WTC11 (cell line): ENCODE measurements around the gene SAMM50. TPM values are rescaled to one million over a fixed set of nuclear protein-coding genes. Genes with fewer than 3 reads are reported as not detected.

Source experiments
- ATAC-seq: fragments of 200-7000 bp; cut with Tn5 transposase; 2 replicates; pipeline ENCODE4 v1.10.0; 2021; ENCODE audit warnings: mild to moderate bottlenecking, moderate library complexity
- CTCF ChIA-PET: fragments of 300-600 bp; sonication (Branson Sonifier 250); formaldehyde crosslinking; loops from one replicate; lab custom pipeline; 2021; ENCODE audit warnings: antibody characterized with exemption; lab: Charles Lee
- POLR2A ChIA-PET: fragments of 350-600 bp; sonication (Branson Sonifier 250); formaldehyde crosslinking; loops from one replicate; lab custom pipeline; 2021; ENCODE audit warnings: antibody characterized with exemption; lab: Charles Lee
- DNase-seq: peaks from one replicate; pipeline ENCODE4 v3.0.0; 2021; ENCODE audit warnings: low spot score
- H3K27ac Mint-ChIP-seq: 2 replicates; pipeline ENCODE4 v1.8.0; 2021; ENCODE audit warnings: mixed read lengths
- H3K27me3 Mint-ChIP-seq: 2 replicates; pipeline ENCODE4 v1.8.0; 2021; ENCODE audit warnings: low read depth, mild to moderate bottlenecking, moderate library complexity, mixed read lengths
- H3K36me3 Mint-ChIP-seq: 2 replicates; pipeline ENCODE4 v1.8.0; 2021; ENCODE audit warnings: mixed read lengths
- H3K4me1 Mint-ChIP-seq: 2 replicates; pipeline ENCODE4 v1.8.0; 2022; ENCODE audit warnings: mixed read lengths
- H3K4me3 Mint-ChIP-seq: 2 replicates; pipeline ENCODE4 v1.8.0; 2021; ENCODE audit warnings: mild to moderate bottlenecking, moderate library complexity, mixed read lengths
- H3K9me3 Mint-ChIP-seq: 2 replicates; pipeline ENCODE4 v1.8.0; 2021; ENCODE audit warnings: mixed read lengths
- ELF4 ChIP-seq: sonication (generic); formaldehyde crosslinking; IDR thresholded peaks from 2 replicates; pipeline ENCODE4 v1.8.1; 2022; ENCODE audit warnings: low read depth, mild to moderate bottlenecking, moderate library complexity, missing genetic modification reagents
- ESRRA ChIP-seq: sonication (generic); formaldehyde crosslinking; IDR thresholded peaks from 2 replicates; pipeline ENCODE4 v1.8.1; 2022; ENCODE audit warnings: mild to moderate bottlenecking, missing genetic modification reagents, borderline replicate concordance
- IRF1 ChIP-seq: sonication (generic); formaldehyde crosslinking; IDR thresholded peaks from 2 replicates; pipeline ENCODE4 v1.8.0; 2023; ENCODE audit warnings: missing genetic modification reagents
- JAZF1 ChIP-seq: fragments of 250-450 bp; sonication (Bioruptor Pico); IDR thresholded peaks from 2 replicates; pipeline ENCODE4 v1.9.0; 2021; ENCODE audit warnings: moderate library complexity, mild to moderate bottlenecking, inconsistent platforms
- MYBL2 ChIP-seq: sonication (generic); formaldehyde crosslinking; IDR thresholded peaks from 2 replicates; pipeline ENCODE4 v1.8.1; 2023; ENCODE audit warnings: mild to moderate bottlenecking, moderate library complexity, missing genetic modification reagents
- NR2C2 ChIP-seq: sonication (generic); formaldehyde crosslinking; IDR thresholded peaks from 2 replicates; pipeline ENCODE4 v1.8.0; 2022; ENCODE audit warnings: mild to moderate bottlenecking, missing genetic modification reagents
- SOX15 ChIP-seq: fragments of 250-450 bp; sonication (Bioruptor Pico); IDR thresholded peaks from 2 replicates; pipeline ENCODE4 v1.9.0; 2021; ENCODE audit warnings: mild to moderate bottlenecking
- TP53 ChIP-seq: sonication (generic); formaldehyde crosslinking; IDR thresholded peaks from 2 replicates; pipeline ENCODE4 v1.8.1; 2023; ENCODE audit warnings: mild to moderate bottlenecking, missing genetic modification reagents
- ZBTB43 ChIP-seq: sonication (generic); formaldehyde crosslinking; IDR thresholded peaks from 2 replicates; pipeline ENCODE4 v1.8.1; 2023; ENCODE audit warnings: mild to moderate bottlenecking, missing genetic modification reagents
- ZNF396 ChIP-seq: fragments of 250-450 bp; sonication (Bioruptor Pico); IDR thresholded peaks from 2 replicates; pipeline ENCODE4 v1.8.0; 2021; ENCODE audit warnings: mild to moderate bottlenecking, moderate library complexity, borderline replicate concordance
- ZNF416 ChIP-seq: fragments of 250-450 bp; sonication (Bioruptor Pico); IDR thresholded peaks from 2 replicates; pipeline ENCODE4 v1.9.0; 2021; ENCODE audit warnings: mild to moderate bottlenecking, inconsistent platforms
- ZNF512 ChIP-seq: sonication (generic); formaldehyde crosslinking; IDR thresholded peaks from 2 replicates; pipeline ENCODE4 v1.8.1; 2022; ENCODE audit warnings: missing genetic modification reagents, borderline replicate concordance
- ZNF671 ChIP-seq: fragments of 250-450 bp; sonication (Bioruptor Pico); IDR thresholded peaks from 2 replicates; pipeline ENCODE4 v1.8.0; 2021; ENCODE audit warnings: mild to moderate bottlenecking
- total RNA-seq: library from RNA; stranded (reverse); gene quantifications from 3 replicates; pipeline ENCODE4 v1.2.3, GENCODE V29; 2021
- TF ChIP-seq, protein P1 (sequence below): sonication (generic); formaldehyde crosslinking; IDR thresholded peaks from 2 replicates; pipeline ENCODE4 v1.8.1; 2023; ENCODE audit warnings: mild to moderate bottlenecking, missing genetic modification reagents, borderline replicate concordance
- TF ChIP-seq, protein P2 (sequence below): fragments of 250-450 bp; sonication (Bioruptor Pico); IDR thresholded peaks from 2 replicates; pipeline ENCODE4 v1.9.0; 2021; ENCODE audit warnings: mild to moderate bottlenecking, borderline replicate concordance
- TF ChIP-seq, protein P3 (sequence below): fragments of 250-450 bp; sonication (Bioruptor Pico); IDR thresholded peaks from 2 replicates; pipeline ENCODE4 v1.9.0; 2021; ENCODE audit warnings: moderate library complexity, mild to moderate bottlenecking, inconsistent platforms, borderline replicate concordance
- TF ChIP-seq, protein P4 (sequence below): sonication (generic); formaldehyde crosslinking; IDR thresholded peaks from 2 replicates; pipeline ENCODE4 v1.8.0; 2022; ENCODE audit warnings: mild to moderate bottlenecking, missing genetic modification reagents

Gene SAMM50
- total RNA-seq, 1 experiment from 2014 or later, result 72.1 TPM

DNA sequence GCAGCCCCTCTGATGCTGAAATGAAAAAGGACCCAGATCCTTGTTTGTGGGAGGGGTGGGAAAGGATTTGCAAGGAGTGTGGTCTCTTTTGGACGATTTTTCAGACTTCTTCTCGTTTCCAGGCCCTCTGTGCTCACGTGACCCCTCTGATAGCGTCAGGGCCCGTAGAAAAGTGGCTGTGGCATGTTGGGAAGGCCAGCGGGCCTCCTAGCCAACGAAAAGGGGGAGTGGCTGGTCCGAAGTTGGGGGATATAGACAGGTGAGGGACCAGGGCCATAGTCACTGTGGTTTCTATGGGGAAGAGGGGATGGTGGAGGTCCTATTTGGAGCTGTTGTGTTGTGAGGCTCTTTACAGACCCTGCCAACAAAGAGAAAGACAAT is 75.5 kb downstream of the SAMM50 start (continued):
- TF ChIP-seq, protein P1, sequence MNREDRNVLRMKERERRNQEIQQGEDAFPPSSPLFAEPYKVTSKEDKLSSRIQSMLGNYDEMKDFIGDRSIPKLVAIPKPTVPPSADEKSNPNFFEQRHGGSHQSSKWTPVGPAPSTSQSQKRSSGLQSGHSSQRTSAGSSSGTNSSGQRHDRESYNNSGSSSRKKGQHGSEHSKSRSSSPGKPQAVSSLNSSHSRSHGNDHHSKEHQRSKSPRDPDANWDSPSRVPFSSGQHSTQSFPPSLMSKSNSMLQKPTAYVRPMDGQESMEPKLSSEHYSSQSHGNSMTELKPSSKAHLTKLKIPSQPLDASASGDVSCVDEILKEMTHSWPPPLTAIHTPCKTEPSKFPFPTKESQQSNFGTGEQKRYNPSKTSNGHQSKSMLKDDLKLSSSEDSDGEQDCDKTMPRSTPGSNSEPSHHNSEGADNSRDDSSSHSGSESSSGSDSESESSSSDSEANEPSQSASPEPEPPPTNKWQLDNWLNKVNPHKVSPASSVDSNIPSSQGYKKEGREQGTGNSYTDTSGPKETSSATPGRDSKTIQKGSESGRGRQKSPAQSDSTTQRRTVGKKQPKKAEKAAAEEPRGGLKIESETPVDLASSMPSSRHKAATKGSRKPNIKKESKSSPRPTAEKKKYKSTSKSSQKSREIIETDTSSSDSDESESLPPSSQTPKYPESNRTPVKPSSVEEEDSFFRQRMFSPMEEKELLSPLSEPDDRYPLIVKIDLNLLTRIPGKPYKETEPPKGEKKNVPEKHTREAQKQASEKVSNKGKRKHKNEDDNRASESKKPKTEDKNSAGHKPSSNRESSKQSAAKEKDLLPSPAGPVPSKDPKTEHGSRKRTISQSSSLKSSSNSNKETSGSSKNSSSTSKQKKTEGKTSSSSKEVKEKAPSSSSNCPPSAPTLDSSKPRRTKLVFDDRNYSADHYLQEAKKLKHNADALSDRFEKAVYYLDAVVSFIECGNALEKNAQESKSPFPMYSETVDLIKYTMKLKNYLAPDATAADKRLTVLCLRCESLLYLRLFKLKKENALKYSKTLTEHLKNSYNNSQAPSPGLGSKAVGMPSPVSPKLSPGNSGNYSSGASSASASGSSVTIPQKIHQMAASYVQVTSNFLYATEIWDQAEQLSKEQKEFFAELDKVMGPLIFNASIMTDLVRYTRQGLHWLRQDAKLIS, result no peak

DNA sequence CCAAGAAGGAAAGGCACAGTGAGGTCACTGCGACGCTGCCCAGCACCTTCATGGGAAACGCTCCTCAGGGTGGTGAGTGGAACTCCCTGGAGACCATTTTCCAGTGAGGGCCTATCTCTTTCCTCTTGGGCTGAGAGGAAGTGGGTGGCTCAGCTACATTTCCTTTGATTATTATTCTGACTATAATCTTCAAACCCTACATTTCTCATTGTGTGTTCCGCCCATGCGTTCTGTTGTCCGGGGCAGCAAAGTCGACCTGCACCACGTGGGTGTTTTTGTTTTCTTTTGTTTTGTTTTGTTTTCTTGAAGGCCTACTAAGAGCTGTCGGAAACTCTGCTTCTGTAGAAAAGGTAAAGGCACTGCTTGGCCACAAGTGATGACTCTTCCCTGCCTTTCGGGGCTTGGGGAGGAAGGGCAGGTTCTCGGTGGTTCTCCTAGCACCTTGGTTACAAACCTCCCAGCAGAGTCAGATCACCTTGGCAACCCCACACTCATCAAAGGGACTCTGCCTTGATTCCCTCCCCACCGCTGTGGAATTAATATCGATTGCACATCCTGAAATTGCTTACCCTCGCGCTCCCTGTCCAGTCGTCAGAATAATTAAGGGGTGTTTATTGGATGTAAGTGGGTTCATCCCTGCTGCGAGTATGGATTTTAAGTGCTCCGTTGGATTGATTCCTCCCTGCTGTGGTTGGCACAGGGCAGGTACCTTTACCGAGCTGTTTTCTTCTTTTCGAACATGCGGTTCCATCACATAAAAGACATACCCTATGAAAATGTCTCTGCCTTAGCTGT is 76.1 kb downstream of the SAMM50 start:
- no peaks in the 10 kb centered on the region for H3K9me3 Mint-ChIP-seq
- H3K27ac Mint-ChIP-seq, result no peak overlapping the region; the same call in 1 of the 2 replicates
- CTCF ChIA-PET, result interaction anchor here (1.4 kb wide), 1 partner anchor 38 kb away, joined by 6 read pairs; no protein-coding TSS in a partner anchor
- H3K4me1 Mint-ChIP-seq, result peaks cover 13% of the 10 kb centered on the region
- no peaks in the 10 kb centered on the region for H3K27me3 Mint-ChIP-seq
- no peak for ATAC-seq
- no peak for DNase-seq
- no peak overlapping the region for H3K4me3 Mint-ChIP-seq
- H3K36me3 Mint-ChIP-seq, result no peaks in the 10 kb centered on the region
- POLR2A ChIA-PET, result no interaction called here
- TF ChIP-seq ZNF416 (CRISPR knock-in tag) (no peak), ZNF671 (CRISPR knock-in tag) (no peak), IRF1 (CRISPR knock-in tag) (no peak), ZNF396 (CRISPR knock-in tag) (no peak), JAZF1 (CRISPR knock-in tag) (no peak), ELF4 (no peak), ESRRA (CRISPR knock-in tag) (no peak), ZNF512 (CRISPR knock-in tag) (no peak)
- TF ChIP-seq, protein P2, sequence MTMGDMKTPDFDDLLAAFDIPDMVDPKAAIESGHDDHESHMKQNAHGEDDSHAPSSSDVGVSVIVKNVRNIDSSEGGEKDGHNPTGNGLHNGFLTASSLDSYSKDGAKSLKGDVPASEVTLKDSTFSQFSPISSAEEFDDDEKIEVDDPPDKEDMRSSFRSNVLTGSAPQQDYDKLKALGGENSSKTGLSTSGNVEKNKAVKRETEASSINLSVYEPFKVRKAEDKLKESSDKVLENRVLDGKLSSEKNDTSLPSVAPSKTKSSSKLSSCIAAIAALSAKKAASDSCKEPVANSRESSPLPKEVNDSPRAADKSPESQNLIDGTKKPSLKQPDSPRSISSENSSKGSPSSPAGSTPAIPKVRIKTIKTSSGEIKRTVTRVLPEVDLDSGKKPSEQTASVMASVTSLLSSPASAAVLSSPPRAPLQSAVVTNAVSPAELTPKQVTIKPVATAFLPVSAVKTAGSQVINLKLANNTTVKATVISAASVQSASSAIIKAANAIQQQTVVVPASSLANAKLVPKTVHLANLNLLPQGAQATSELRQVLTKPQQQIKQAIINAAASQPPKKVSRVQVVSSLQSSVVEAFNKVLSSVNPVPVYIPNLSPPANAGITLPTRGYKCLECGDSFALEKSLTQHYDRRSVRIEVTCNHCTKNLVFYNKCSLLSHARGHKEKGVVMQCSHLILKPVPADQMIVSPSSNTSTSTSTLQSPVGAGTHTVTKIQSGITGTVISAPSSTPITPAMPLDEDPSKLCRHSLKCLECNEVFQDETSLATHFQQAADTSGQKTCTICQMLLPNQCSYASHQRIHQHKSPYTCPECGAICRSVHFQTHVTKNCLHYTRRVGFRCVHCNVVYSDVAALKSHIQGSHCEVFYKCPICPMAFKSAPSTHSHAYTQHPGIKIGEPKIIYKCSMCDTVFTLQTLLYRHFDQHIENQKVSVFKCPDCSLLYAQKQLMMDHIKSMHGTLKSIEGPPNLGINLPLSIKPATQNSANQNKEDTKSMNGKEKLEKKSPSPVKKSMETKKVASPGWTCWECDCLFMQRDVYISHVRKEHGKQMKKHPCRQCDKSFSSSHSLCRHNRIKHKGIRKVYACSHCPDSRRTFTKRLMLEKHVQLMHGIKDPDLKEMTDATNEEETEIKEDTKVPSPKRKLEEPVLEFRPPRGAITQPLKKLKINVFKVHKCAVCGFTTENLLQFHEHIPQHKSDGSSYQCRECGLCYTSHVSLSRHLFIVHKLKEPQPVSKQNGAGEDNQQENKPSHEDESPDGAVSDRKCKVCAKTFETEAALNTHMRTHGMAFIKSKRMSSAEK (CRISPR knock-in tag), result no peak

DNA sequence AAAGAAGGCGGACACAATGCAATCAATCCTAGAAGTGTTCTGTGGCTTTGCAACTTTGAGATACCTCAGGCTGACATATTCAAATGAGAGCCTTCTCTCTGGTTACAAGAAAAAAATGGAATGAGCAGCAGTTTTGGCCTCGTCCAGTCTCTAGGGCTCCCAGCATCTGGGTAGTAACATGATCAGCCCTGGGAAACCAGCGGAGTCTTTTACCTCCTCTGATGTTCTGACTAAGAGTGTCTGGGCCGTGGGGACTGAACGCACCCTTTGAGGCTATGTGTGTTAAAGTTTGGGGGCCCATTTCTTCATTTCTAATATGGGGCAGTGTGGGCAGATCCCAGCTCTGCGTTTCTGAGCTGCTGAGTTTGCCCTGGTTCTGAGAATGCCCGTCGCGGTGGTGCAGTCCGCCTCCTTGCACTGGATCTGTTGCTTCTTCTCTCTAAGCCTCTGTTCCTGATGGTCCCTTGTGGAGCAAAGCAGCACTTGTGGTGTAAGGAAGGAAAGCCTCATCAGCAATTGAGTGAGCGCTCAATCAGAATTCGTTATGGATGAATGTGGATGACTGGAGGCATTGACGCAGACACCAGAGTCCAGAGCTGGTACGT is 77.0 kb downstream of the SAMM50 start:
- ChIA-PET POLR2A (no interaction called here), CTCF (interaction anchor here (1.2 kb wide), 1 partner anchor 53 kb away, joined by 3 read pairs; no protein-coding TSS in a partner anchor)
- Mint-ChIP-seq H3K36me3 (no peaks in the 10 kb centered on the region), H3K27ac (no peak overlapping the region), H3K9me3 (no peaks in the 10 kb centered on the region), H3K27me3 (no peaks in the 10 kb centered on the region), H3K4me3 (no peak overlapping the region), H3K4me1 (peaks cover 5% of the 10 kb centered on the region)
- DNase-seq, result no peak
- ATAC-seq, result no peak
- TF ChIP-seq TP53 (CRISPR knock-in tag) (no peak), NR2C2 (CRISPR knock-in tag) (no peak), ZBTB43 (CRISPR knock-in tag) (no peak), MYBL2 (no peak), SOX15 (CRISPR knock-in tag) (no peak)
- TF ChIP-seq, protein P3, sequence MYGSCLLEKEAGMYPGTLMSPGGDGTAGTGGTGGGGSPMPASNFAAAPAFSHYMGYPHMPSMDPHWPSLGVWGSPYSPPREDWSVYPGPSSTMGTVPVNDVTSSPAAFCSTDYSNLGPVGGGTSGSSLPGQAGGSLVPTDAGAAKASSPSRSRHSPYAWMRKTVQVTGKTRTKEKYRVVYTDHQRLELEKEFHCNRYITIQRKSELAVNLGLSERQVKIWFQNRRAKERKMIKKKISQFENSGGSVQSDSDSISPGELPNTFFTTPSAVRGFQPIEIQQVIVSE (CRISPR knock-in tag), result no peak
- TF ChIP-seq, protein P4, sequence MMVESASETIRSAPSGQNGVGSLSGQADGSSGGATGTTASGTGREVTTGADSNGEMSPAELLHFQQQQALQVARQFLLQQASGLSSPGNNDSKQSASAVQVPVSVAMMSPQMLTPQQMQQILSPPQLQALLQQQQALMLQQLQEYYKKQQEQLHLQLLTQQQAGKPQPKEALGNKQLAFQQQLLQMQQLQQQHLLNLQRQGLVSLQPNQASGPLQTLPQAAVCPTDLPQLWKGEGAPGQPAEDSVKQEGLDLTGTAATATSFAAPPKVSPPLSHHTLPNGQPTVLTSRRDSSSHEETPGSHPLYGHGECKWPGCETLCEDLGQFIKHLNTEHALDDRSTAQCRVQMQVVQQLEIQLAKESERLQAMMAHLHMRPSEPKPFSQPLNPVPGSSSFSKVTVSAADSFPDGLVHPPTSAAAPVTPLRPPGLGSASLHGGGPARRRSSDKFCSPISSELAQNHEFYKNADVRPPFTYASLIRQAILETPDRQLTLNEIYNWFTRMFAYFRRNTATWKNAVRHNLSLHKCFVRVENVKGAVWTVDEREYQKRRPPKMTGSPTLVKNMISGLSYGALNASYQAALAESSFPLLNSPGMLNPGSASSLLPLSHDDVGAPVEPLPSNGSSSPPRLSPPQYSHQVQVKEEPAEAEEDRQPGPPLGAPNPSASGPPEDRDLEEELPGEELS (CRISPR knock-in tag), result no peak
